Lung (tissue), 12 donors: ENCODE results near the gene ABCA4. TPM values are rescaled to one million over a fixed set of nuclear protein-coding genes. Genes with fewer than 3 reads are reported as not detected.

Experiments
- ATAC-seq: fragments of 200-7000 bp; cut with Tn5 transposase; one replicate; pipeline ENCODE4 v1.9.1; 2020; ENCODE audit warnings: moderate number of reproducible peaks; ENCODE audit not compliant: insufficient read depth, low FRiP score
- DNase-seq, 3 donors: peaks; one replicate each; pipeline ENCODE4 v3.0.0-alpha.2; 2013 to 2017
- H3K27ac ChIP-seq, 2 donors: one replicate each; pipeline ENCODE4 v1.5.1; 2013; ENCODE audit warnings: mild to moderate bottlenecking in 2 of 2, moderate library complexity in 2 of 2, control low read depth in 1 of 2, inconsistent platforms in 1 of 2, low read depth in 1 of 2, low read length in 1 of 2
- H3K27me3 ChIP-seq, 3 donors: one replicate each; pipeline ENCODE4 v1.5.1; 2013; ENCODE audit warnings: low read length in 2 of 3; ENCODE audit not compliant: control insufficient read depth in 3 of 3, insufficient read depth in 3 of 3
- H3K36me3 ChIP-seq, 4 donors: one replicate each; pipeline ENCODE4 v1.5.1; 2013; ENCODE audit warnings: low read length in 4 of 4, mild to moderate bottlenecking in 1 of 4, moderate library complexity in 1 of 4; ENCODE audit not compliant: control insufficient read depth in 4 of 4, insufficient read depth in 4 of 4
- H3K4me1 ChIP-seq, 5 donors: one replicate each; pipeline ENCODE4 v1.5.1; 2013; ENCODE audit warnings: low read length in 5 of 5, mild to moderate bottlenecking in 2 of 5, moderate library complexity in 1 of 5; ENCODE audit not compliant: control insufficient read depth in 5 of 5, insufficient read depth in 5 of 5
- H3K4me3 ChIP-seq: one replicate; pipeline ENCODE4 v1.5.1; 2013; ENCODE audit warnings: mild to moderate bottlenecking, control low read depth, moderate library complexity
- H3K9ac ChIP-seq, 2 donors: one replicate each; pipeline ENCODE4 v1.5.1; 2013; ENCODE audit warnings: low read length in 2 of 2, control low read depth in 1 of 2; ENCODE audit not compliant: insufficient read depth in 1 of 2
- H3K9me3 ChIP-seq, 4 donors: one replicate each; pipeline ENCODE4 v1.5.1; 2013; ENCODE audit warnings: low read length in 3 of 4, mild to moderate bottlenecking in 1 of 4, moderate library complexity in 1 of 4; ENCODE audit not compliant: control insufficient read depth in 4 of 4, insufficient read depth in 3 of 4
- WGBS, 2 donors: extraction: QIAGEN DNeasy Blood & Tissue Kit; methylation state at CpG; one replicate each; pipeline ENCODE4 v1.1.7; 2013; 5-methylcytosine and 5-hydroxymethylcytosine counted together
- polyA plus RNA-seq, 2 donors: library from polyadenylated mRNA; stranded (reverse); fragments of 200-250 nt; gene quantifications; one replicate each; pipeline ENCODE4 v1.2.1, GENCODE V29; 2013
- total RNA-seq, 2 donors: library from RNA; depleted of rRNA in 1 of 2; stranded (reverse); fragments of >200 nt in 1 of 2; gene quantifications; one replicate each; pipeline ENCODE4 v1.2.1, GENCODE V29; 2014 to 2021
- TF ChIP-seq, protein P1 (sequence below): IDR thresholded peaks from 2 replicates; pipeline ENCODE4 v1.5.1; 2012; ENCODE audit warnings: mild to moderate bottlenecking; ENCODE audit errors: control extremely low read depth, extremely low read depth
- donor health status: control.
- donor health status: control.
- donor health status: Bipolar disorder and iron deficiency.
- donor health status: healthy.
- donor health status: DM: yes; HTN: yes; CAD: no.

The ABCA4 gene
- total and polyA plus RNA-seq, 4 donors, result 0.21 to 1.0 (median 0.67) TPM

DNA sequence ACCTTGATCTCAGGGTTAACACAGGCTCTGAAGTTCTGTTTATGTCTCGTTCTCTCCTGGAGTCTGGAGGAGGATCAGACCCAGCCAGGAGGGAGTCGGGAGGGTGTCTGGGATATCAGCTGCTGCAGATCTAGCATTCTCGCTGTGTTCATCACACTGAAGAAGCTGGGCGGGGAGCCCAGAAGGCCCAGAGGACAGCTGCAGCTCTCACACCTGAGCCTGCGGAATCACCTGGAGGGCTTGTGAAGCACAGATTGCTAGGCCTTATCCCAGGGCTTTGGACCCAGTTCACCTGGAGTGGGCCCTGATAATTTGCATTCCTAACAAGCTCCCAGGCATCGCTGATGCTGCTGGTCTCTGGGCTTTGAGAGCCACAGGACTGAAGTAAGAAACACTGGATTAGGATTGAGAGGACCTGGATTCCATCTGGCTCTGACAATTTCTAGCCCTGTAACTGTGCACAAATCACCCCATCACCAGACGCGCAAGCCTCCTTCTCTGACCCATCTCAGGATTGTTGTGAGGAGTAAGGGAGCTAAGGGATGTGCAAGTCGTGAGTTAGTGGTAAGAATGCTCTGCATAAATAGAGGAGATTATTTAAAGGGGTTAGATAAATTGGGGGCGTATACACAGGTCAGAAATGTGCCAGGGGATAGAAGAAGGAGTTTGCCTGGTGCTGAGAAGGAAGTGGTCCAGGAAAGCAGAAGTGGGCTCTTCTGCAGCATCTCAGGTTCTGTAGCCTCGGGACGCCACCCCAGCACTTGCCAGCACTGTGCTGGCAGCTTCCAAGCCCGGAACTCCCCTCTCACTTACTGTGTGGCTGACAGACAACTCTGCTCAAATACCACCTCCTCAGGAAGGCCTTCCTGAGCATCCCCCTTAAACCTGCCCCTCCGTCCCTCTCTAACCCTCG, 19.1 kb downstream of the ABCA4 start:
- TF ChIP-seq, protein P1, sequence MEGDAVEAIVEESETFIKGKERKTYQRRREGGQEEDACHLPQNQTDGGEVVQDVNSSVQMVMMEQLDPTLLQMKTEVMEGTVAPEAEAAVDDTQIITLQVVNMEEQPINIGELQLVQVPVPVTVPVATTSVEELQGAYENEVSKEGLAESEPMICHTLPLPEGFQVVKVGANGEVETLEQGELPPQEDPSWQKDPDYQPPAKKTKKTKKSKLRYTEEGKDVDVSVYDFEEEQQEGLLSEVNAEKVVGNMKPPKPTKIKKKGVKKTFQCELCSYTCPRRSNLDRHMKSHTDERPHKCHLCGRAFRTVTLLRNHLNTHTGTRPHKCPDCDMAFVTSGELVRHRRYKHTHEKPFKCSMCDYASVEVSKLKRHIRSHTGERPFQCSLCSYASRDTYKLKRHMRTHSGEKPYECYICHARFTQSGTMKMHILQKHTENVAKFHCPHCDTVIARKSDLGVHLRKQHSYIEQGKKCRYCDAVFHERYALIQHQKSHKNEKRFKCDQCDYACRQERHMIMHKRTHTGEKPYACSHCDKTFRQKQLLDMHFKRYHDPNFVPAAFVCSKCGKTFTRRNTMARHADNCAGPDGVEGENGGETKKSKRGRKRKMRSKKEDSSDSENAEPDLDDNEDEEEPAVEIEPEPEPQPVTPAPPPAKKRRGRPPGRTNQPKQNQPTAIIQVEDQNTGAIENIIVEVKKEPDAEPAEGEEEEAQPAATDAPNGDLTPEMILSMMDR, result no peak
- DNase-seq (no peak), ATAC-seq (no peak)
- no peaks in the 10 kb centered on the region for H3K9me3 ChIP-seq
- H3K4me1 ChIP-seq, result peaks cover 0 to 18% (median 7%) of the 10 kb centered on the region in 5 donors
- H3K27me3 ChIP-seq, result no peaks in the 10 kb centered on the region
- no peaks in the 10 kb centered on the region for H3K36me3 ChIP-seq
- no peak overlapping the region for H3K4me3 ChIP-seq
- H3K27ac ChIP-seq, result no peak overlapping the region
- WGBS, 2 donors, result 68 to 81% methylated on average over 15 of the region's 15 CpGs
- H3K9ac ChIP-seq, result no peak overlapping the region

DNA sequence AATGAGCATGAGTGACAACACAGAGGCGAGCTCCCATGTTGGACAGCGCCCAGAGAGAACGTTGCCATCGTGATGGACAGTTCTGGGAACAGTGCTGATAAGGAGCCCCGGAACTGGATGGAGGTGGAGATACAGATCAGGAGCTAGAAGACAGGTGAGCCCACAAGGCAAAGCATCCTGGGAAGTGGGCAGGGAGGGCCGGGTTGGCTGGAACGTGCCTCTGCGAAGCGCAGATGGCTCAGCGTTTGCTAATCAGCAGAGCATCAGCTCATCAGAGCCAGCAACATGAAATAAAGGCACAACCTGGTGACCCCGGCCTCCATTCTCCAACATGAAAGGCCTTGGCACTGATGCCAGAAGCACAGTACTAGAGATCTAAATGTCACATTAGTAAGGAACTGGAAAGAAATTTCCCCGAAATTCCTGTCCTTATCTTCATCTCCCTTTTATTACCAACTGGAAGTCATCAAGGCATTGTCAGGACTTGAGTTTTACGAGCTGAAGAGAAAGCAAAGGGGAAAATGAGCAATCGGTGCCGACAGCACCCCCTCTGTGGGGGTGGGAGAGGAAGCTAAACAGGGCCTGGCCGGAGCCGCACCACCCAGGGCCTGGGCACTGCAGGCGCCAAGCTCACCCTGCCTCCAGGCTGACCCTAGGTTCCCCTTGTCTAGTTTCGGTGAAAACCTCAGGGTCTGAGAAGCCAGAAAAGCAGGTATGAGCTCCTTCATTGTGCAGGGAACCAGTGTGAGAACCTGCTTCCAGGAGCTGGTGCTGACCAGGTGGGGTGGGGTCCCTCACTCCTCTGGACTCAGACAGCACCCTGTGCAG, 19.9 kb downstream of the ABCA4 start:
- Histone ChIP-seq H3K4me3 (no peak overlapping the region), H3K4me1 (peaks cover 0 to 24% (median 14%) of the 10 kb centered on the region in 5 donors), H3K9me3 (no peaks in the 10 kb centered on the region), H3K9ac (no peak overlapping the region), H3K36me3 (no peaks in the 10 kb centered on the region), H3K27ac (no peak overlapping the region), H3K27me3 (no peaks in the 10 kb centered on the region)
- ATAC-seq (no peak), DNase-seq (peak in 1 of 3 donors; percentile 61)
- TF ChIP-seq, protein P1, result no peak
- 74 to 83% methylated on average over 19 of the region's 19 CpGs for WGBS, 2 donors

DNA sequence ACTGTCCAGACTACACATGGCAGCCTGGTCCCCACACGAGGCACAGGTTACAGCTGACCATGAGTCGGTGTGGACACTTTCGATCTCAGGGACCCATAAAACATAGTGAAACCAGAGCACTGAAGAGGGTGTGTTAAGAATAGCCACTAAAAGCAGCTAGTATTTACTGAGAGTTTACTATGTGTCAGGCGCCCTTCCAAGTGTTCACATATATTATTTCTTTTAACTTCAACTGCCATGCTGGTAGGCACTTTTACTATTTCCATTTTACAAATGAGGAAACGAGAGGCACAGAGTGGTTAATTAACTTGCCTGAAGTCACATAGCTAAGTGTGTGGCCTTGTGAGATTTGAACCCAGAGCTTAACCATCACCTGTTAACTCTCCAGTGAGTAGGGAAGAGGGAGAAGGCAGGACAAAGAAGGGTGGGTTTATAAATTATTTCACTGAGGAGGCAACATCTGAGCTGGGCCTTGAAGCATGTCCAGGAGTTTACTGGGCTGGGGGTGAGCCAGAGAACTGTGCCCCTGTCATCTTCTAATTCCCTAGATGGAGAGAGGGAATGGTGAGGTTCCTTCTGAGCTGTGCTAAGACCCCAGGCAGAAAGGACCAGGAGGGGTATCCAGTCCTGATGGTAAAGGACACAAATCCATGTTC, 20.7 kb downstream of the ABCA4 start:
- ATAC-seq (no peak), DNase-seq (no peak)
- no peaks in the 10 kb centered on the region for H3K9me3 ChIP-seq
- H3K4me3 ChIP-seq, result no peak overlapping the region
- peaks cover 0 to 32% (median 16%) of the 10 kb centered on the region in 5 donors for H3K4me1 ChIP-seq
- TF ChIP-seq, protein P1, result no peak
- H3K9ac ChIP-seq, result no peak overlapping the region
- H3K27ac ChIP-seq, result no peak overlapping the region
- no peaks in the 10 kb centered on the region for H3K36me3 ChIP-seq
- H3K27me3 ChIP-seq, result no peaks in the 10 kb centered on the region
- WGBS, 2 donors, result 94 to 97% methylated on average over 5 of the region's 5 CpGs
